Activated naive CD8-positive, alpha-beta T cell treated with anti-CD3 and anti-CD28 coated beads for 36 hours (primary cell): ENCODE data around the gene S100A8. TPM values are rescaled to one million over a fixed set of nuclear protein-coding genes. Genes with fewer than 3 reads are reported as not detected.

Experiments
- DNase-seq: peaks from one replicate; pipeline ENCODE4 v3.0.0; 2021
- H3K27ac Mint-ChIP-seq: one replicate; pipeline ENCODE4 v1.8.0; 2022; ENCODE audit warnings: mild to moderate bottlenecking, moderate library complexity, mixed read lengths
- H3K27me3 Mint-ChIP-seq: one replicate; pipeline ENCODE4 v1.8.0; 2022; ENCODE audit warnings: mild to moderate bottlenecking, mixed read lengths
- H3K36me3 Mint-ChIP-seq: one replicate; pipeline ENCODE4 v1.8.0; 2021; ENCODE audit warnings: mild to moderate bottlenecking, mixed read lengths
- H3K4me1 Mint-ChIP-seq: one replicate; pipeline ENCODE4 v1.8.0; 2021; ENCODE audit warnings: mixed read lengths
- H3K4me3 Mint-ChIP-seq: one replicate; pipeline ENCODE4 v1.8.0; 2022; ENCODE audit warnings: mild to moderate bottlenecking, moderate library complexity, mixed read lengths
- H3K9me3 Mint-ChIP-seq: one replicate; pipeline ENCODE4 v1.8.0; 2022; ENCODE audit warnings: mixed read lengths
- total RNA-seq, 2 experiments: library from RNA; stranded (reverse); gene quantifications; one replicate each; pipeline ENCODE4 v1.2.3, GENCODE V29; 2021

Gene S100A8
- total RNA-seq, 2 experiments from 2014 or later = not detected

GRCh38 chr1:153364156-153364555 lies 26.7 kb downstream of the S100A8 start:
- Mint-ChIP-seq H3K27ac (no peak overlapping the region), H3K9me3 (no peaks in the 10 kb centered on the region), H3K4me3 (no peak overlapping the region), H3K4me1 (no peaks in the 10 kb centered on the region), H3K27me3 (peaks cover 10% of the 10 kb centered on the region), H3K36me3 (no peaks in the 10 kb centered on the region)
- no peak for DNase-seq

GRCh38 chr1:153363641-153364040 lies 27.2 kb downstream of the S100A8 start:
- H3K36me3 Mint-ChIP-seq = no peaks in the 10 kb centered on the region
- no peak overlapping the region for H3K4me3 Mint-ChIP-seq
- no peak overlapping the region for H3K27ac Mint-ChIP-seq
- no peak for DNase-seq
- H3K9me3 Mint-ChIP-seq = no peaks in the 10 kb centered on the region
- H3K27me3 Mint-ChIP-seq = peaks cover 10% of the 10 kb centered on the region
- H3K4me1 Mint-ChIP-seq = no peaks in the 10 kb centered on the region

GRCh38 chr1:153362187-153362775 lies 28.6 kb downstream of the S100A8 start:
- Mint-ChIP-seq H3K27me3 (peaks cover 10% of the 10 kb centered on the region), H3K4me3 (no peak overlapping the region), H3K4me1 (peaks cover 4% of the 10 kb centered on the region), H3K9me3 (no peaks in the 10 kb centered on the region), H3K36me3 (no peaks in the 10 kb centered on the region), H3K27ac (no peak overlapping the region)
- no peak for DNase-seq

- Mint-ChIP-seq H3K27me3 (peaks cover 10% of the 10 kb centered on the region), H3K27ac (no peak overlapping the region), H3K4me3 (no peak overlapping the region)
Observed at GRCh38 chr1:153361480-153362109, 29.3 kb downstream of the S100A8 start.

GRCh38 chr1:153360592-153361479 lies 30.0 kb downstream of the S100A8 start:
- Mint-ChIP-seq H3K27ac (no peak overlapping the region), H3K9me3 (no peaks in the 10 kb centered on the region), H3K36me3 (no peaks in the 10 kb centered on the region), H3K4me1 (peaks cover 9% of the 10 kb centered on the region), H3K27me3 (peaks cover 10% of the 10 kb centered on the region), H3K4me3 (no peak overlapping the region)
- no peak for DNase-seq

More at GRCh38 chr1:153361480-153362109, 29.3 kb downstream of the S100A8 start:
- peaks cover 9% of the 10 kb centered on the region for H3K4me1 Mint-ChIP-seq
- no peak for DNase-seq
- no peaks in the 10 kb centered on the region for H3K9me3 Mint-ChIP-seq
- no peaks in the 10 kb centered on the region for H3K36me3 Mint-ChIP-seq

- Mint-ChIP-seq H3K27me3 (peaks cover 10% of the 10 kb centered on the region), H3K27ac (no peak overlapping the region)
Observed at GRCh38 chr1:153360190-153360589, 30.7 kb downstream of the S100A8 start.

GRCh38 chr1:153359241-153359640 lies 31.6 kb downstream of the S100A8 start:
- peaks cover 5% of the 10 kb centered on the region for H3K27me3 Mint-ChIP-seq
- H3K4me1 Mint-ChIP-seq = peaks cover 9% of the 10 kb centered on the region
- no peak for DNase-seq
- no peaks in the 10 kb centered on the region for H3K36me3 Mint-ChIP-seq
- no peak overlapping the region for H3K4me3 Mint-ChIP-seq
- H3K27ac Mint-ChIP-seq = no peak overlapping the region
- no peaks in the 10 kb centered on the region for H3K9me3 Mint-ChIP-seq

More at GRCh38 chr1:153360190-153360589, 30.7 kb downstream of the S100A8 start:
- DNase-seq = no peak
- Mint-ChIP-seq H3K9me3 (no peaks in the 10 kb centered on the region), H3K4me3 (no peak overlapping the region), H3K36me3 (no peaks in the 10 kb centered on the region), H3K4me1 (peaks cover 9% of the 10 kb centered on the region)

- no peaks in the 10 kb centered on the region for H3K36me3 Mint-ChIP-seq
- peaks cover 4% of the 10 kb centered on the region for H3K27me3 Mint-ChIP-seq
Observed at GRCh38 chr1:153358691-153358975, 32.2 kb downstream of the S100A8 start.

GRCh38 chr1:153357853-153358690 lies 32.8 kb downstream of the S100A8 start, which contains the start of gene S100A9:
Gene S100A9 (plus strand): TSS chr1:153357854. CDS start chr1:153358284, 430 bp downstream.
- Mint-ChIP-seq H3K36me3 (no peaks in the 10 kb centered on the region), H3K4me1 (peaks cover 9% of the 10 kb centered on the region), H3K9me3 (no peaks in the 10 kb centered on the region), H3K27ac (no peak within 1 kb of the TSS), H3K27me3 (peaks cover under 1% of the 10 kb centered on the region), H3K4me3 (no peak within 1 kb of the TSS)
- no peak for DNase-seq

More at GRCh38 chr1:153358691-153358975, 32.2 kb downstream of the S100A8 start:
- Mint-ChIP-seq H3K4me1 (peaks cover 9% of the 10 kb centered on the region), H3K9me3 (no peaks in the 10 kb centered on the region), H3K27ac (no peak overlapping the region), H3K4me3 (no peak overlapping the region)
- no peak for DNase-seq

- Mint-ChIP-seq H3K27ac (no peak overlapping the region), H3K36me3 (no peaks in the 10 kb centered on the region), H3K4me1 (peaks cover 9% of the 10 kb centered on the region), H3K4me3 (no peak overlapping the region), H3K27me3 (no peaks in the 10 kb centered on the region), H3K9me3 (no peaks in the 10 kb centered on the region)
- no peak for DNase-seq
Observed at GRCh38 chr1:153357076-153357852, 33.6 kb downstream of the S100A8 start.

- DNase-seq = no peak
- H3K27me3 Mint-ChIP-seq = no peaks in the 10 kb centered on the region
- no peaks in the 10 kb centered on the region for H3K36me3 Mint-ChIP-seq
- no peaks in the 10 kb centered on the region for H3K9me3 Mint-ChIP-seq
- peaks cover 9% of the 10 kb centered on the region for H3K4me1 Mint-ChIP-seq
- H3K4me3 Mint-ChIP-seq = no peak overlapping the region
- H3K27ac Mint-ChIP-seq = no peak overlapping the region
Observed at GRCh38 chr1:153356392-153357075, 34.3 kb downstream of the S100A8 start.

GRCh38 chr1:153355445-153356071 lies 35.3 kb downstream of the S100A8 start:
- Mint-ChIP-seq H3K4me3 (no peak overlapping the region), H3K36me3 (no peaks in the 10 kb centered on the region), H3K9me3 (no peaks in the 10 kb centered on the region), H3K4me1 (peaks cover 9% of the 10 kb centered on the region), H3K27ac (no peak overlapping the region), H3K27me3 (peaks cover 4% of the 10 kb centered on the region)
- peak; percentile 59 for DNase-seq

- Mint-ChIP-seq H3K4me3 (no peak overlapping the region), H3K4me1 (peaks cover 9% of the 10 kb centered on the region), H3K27me3 (peaks cover 9% of the 10 kb centered on the region), H3K9me3 (no peaks in the 10 kb centered on the region), H3K36me3 (no peaks in the 10 kb centered on the region), H3K27ac (no peak overlapping the region)
- no peak for DNase-seq
Observed at GRCh38 chr1:153354515-153355193, 36.2 kb downstream of the S100A8 start.
